Cardiac muscle cell (in vitro differentiated cells and primary cell): ENCODE data around the gene OBSCN. TPM values are rescaled to one million over a fixed set of nuclear protein-coding genes. Genes with fewer than 3 reads are reported as not detected.

ENCODE experiments used
- DNase-seq, 2 donors: peaks; one replicate each; pipeline versions ENCODE4 v3.0.0 to v3.0.0-alpha.2; 2010 to 2017; ENCODE audit warnings: low read depth in 1 of 2, low spot score in 1 of 2
- H3K27ac ChIP-seq: fragments of 200-600 bp; sonication (generic); 2 replicates; pipeline ENCODE4 v1.5.1; 2016
- H3K27me3 ChIP-seq: fragments of 200-600 bp; sonication (generic); 2 replicates; pipeline ENCODE4 v1.6.0; 2016; ENCODE audit warnings: control low read depth
- H3K36me3 ChIP-seq: fragments of 200-600 bp; sonication (generic); 2 replicates; pipeline ENCODE4 v1.5.1; 2016; ENCODE audit warnings: control low read depth
- H3K4me1 ChIP-seq: fragments of 200-600 bp; sonication (generic); 2 replicates; pipeline ENCODE4 v1.8.1; 2017; ENCODE audit warnings: low read depth, mild to moderate bottlenecking, mixed run types
- H3K4me3 ChIP-seq: fragments of 200-600 bp; sonication (generic); 2 replicates; pipeline ENCODE4 v1.5.1; 2016; ENCODE audit warnings: mild to moderate bottlenecking
- H3K9me3 ChIP-seq: fragments of 200-600 bp; sonication (generic); 2 replicates; pipeline ENCODE4 v1.5.1; 2017; ENCODE audit warnings: low read depth, mild to moderate bottlenecking, control low read depth
- polyA plus RNA-seq: library from polyadenylated mRNA; unstranded; fragments of >200 nt; fragmentation: Nextera tagmentation; extraction: Ambion mirVana; gene quantifications from 2 replicates; pipeline ENCODE4 v1.2.1, GENCODE V29; 2016
- total RNA-seq: library from RNA; depleted of rRNA; stranded (reverse); fragments of >200 nt; gene quantifications from 2 replicates; pipeline ENCODE4 v1.2.3, GENCODE V29; 2016
- TF ChIP-seq, protein P1 (sequence below): IDR thresholded peaks from 2 replicates; pipeline ENCODE4 v1.5.1; 2012; ENCODE audit warnings: low read depth, mild to moderate bottlenecking, low read length

The OBSCN gene
- total and polyA plus RNA-seq, 2 experiments from 2014 or later, result 87.1 to 390 TPM

DNA sequence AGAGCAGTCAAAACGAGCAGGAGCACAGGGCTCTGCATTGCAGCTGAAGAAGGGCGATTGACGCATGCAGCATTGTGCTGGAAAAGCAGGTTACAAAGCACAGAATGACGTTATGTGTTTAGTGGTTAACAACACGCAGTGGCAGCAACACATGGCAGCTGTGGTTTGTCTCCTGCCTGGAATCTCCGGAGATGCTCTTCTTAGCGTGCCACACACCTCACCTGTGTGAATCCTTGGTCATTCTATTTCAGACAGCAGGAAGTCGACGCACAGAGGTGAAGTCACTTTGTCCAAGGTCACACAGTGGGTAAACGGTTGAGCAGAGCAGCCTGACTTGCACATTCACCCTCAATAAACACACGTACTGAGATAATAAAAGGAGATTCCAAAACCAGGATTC lies 14.7 kb downstream of the OBSCN start:
- no peaks in the 10 kb centered on the region for H3K9me3 ChIP-seq
- peaks cover 69% of the 10 kb centered on the region for H3K36me3 ChIP-seq
- no peak for DNase-seq
- TF ChIP-seq, protein P1, sequence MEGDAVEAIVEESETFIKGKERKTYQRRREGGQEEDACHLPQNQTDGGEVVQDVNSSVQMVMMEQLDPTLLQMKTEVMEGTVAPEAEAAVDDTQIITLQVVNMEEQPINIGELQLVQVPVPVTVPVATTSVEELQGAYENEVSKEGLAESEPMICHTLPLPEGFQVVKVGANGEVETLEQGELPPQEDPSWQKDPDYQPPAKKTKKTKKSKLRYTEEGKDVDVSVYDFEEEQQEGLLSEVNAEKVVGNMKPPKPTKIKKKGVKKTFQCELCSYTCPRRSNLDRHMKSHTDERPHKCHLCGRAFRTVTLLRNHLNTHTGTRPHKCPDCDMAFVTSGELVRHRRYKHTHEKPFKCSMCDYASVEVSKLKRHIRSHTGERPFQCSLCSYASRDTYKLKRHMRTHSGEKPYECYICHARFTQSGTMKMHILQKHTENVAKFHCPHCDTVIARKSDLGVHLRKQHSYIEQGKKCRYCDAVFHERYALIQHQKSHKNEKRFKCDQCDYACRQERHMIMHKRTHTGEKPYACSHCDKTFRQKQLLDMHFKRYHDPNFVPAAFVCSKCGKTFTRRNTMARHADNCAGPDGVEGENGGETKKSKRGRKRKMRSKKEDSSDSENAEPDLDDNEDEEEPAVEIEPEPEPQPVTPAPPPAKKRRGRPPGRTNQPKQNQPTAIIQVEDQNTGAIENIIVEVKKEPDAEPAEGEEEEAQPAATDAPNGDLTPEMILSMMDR, result no peak
- no peaks in the 10 kb centered on the region for H3K27me3 ChIP-seq
- no peaks in the 10 kb centered on the region for H3K4me1 ChIP-seq
- H3K4me3 ChIP-seq, result no peak overlapping the region
- H3K27ac ChIP-seq, result peak overlapping the region; percentile 17

DNA sequence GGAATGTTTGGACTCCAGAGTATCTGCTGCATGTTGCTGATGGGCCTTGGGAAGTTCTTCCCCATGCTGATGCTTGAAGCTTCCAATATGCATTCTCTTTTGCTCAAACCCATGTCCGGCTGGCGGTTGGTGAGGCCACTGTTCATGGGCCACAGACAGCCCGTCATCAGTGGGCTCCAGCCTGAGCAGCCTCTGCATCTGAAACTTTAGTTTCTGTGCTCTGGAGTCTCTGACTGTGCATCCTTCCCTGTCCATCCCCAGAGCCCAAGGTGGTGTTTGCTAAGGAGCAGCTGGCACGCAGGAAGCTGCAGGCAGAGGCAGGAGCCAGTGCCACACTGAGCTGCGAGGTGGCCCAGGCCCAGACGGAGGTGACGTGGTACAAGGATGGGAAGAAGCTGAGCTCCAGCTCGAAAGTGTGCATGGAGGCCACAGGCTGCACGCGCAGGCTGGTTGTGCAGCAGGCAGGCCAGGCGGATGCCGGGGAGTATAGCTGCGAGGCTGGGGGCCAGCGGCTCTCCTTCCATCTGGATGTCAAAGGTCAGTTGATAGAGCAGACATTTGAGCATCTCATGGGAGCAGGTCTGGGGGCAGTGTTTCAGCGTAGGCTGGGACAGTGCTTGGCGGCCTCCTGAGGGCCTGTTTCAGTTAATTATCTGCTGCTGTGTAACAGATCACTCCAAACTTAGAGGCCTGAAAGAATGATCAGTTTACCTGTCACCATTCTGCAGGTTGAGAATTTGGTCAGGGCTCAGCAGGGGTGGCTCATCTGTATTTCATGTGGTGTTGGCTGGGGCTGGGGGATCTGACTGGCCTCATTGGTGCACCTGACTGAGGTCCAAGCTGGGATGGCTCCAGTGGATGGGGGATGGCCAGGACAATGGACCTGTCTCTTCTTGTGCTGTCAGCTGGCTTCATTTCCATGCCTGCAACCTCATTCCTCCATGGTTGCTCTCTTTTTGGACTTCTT lies 16.6 kb downstream of the OBSCN start:
- no peak overlapping the region for H3K4me3 ChIP-seq
- DNase-seq, result no peak
- peaks cover 72% of the 10 kb centered on the region for H3K36me3 ChIP-seq
- no peaks in the 10 kb centered on the region for H3K4me1 ChIP-seq
- H3K9me3 ChIP-seq, result no peaks in the 10 kb centered on the region
- no peak overlapping the region for H3K27ac ChIP-seq
- H3K27me3 ChIP-seq, result no peaks in the 10 kb centered on the region
- TF ChIP-seq, protein P1, result no peak

- Histone ChIP-seq H3K36me3 (peaks cover 69% of the 10 kb centered on the region), H3K4me3 (no peak overlapping the region), H3K27ac (no peak overlapping the region), H3K27me3 (no peaks in the 10 kb centered on the region), H3K4me1 (no peaks in the 10 kb centered on the region), H3K9me3 (no peaks in the 10 kb centered on the region)
- no peak for DNase-seq
- TF ChIP-seq, protein P1, result no peak
Measured at GRCh38 chr1:228225165-228225710, 17.4 kb downstream of the OBSCN start.

DNA sequence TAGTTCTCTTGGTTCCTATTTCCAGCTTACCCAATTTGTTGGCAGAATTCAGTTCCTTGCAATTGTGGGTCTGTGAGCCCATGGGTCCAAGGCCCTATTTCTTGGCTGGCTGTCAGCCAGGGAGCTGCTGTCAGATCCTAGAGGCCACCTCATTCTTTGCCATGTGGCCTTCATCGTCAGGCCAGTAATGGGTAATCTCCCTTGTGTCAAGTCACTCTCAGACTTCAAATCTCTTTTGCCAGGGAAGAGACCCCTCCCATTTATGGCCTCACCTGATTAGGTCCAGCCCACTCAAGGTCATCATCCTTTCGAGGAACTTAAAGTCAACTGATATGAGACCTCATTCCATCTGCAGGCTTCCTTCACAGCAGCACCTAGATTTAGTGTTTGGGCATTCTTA lies 17.9 kb downstream of the OBSCN start:
- no peak for DNase-seq
- Histone ChIP-seq H3K36me3 (peaks cover 65% of the 10 kb centered on the region), H3K9me3 (no peaks in the 10 kb centered on the region), H3K27me3 (no peaks in the 10 kb centered on the region), H3K27ac (no peak overlapping the region), H3K4me1 (no peaks in the 10 kb centered on the region), H3K4me3 (no peak overlapping the region)
- TF ChIP-seq, protein P1, result no peak

GRCh38 chr1:228226141-228226874 lies 18.5 kb downstream of the OBSCN start:
- Histone ChIP-seq H3K27ac (no peak overlapping the region), H3K9me3 (no peaks in the 10 kb centered on the region), H3K27me3 (no peaks in the 10 kb centered on the region), H3K4me3 (no peak overlapping the region), H3K36me3 (peaks cover 61% of the 10 kb centered on the region), H3K4me1 (no peaks in the 10 kb centered on the region)
- no peak for DNase-seq
- TF ChIP-seq, protein P1, result no peak
